Mucosa of stomach (tissue), 1 donor: ENCODE data around the gene VSIG10.

Experiments
- H3K27me3 ChIP-seq: one replicate; pipeline ENCODE4 v1.7.0; 2013; ENCODE audit warnings: mild to moderate bottlenecking, low read length; ENCODE audit not compliant: control insufficient read depth, insufficient read depth
- H3K36me3 ChIP-seq: one replicate; pipeline ENCODE4 v1.7.0; 2013; ENCODE audit warnings: low read length; ENCODE audit not compliant: control insufficient read depth, insufficient read depth
- H3K4me1 ChIP-seq: one replicate; pipeline ENCODE4 v1.7.0; 2013; ENCODE audit warnings: mild to moderate bottlenecking, low read length; ENCODE audit not compliant: control insufficient read depth, insufficient read depth
- H3K4me3 ChIP-seq: one replicate; pipeline ENCODE4 v1.7.0; 2013; ENCODE audit warnings: low read length
- H3K9ac ChIP-seq: one replicate; pipeline ENCODE4 v1.7.0; 2013; ENCODE audit warnings: mild to moderate bottlenecking, low read length, moderate library complexity
- H3K9me3 ChIP-seq: one replicate; pipeline ENCODE4 v1.7.0; 2013; ENCODE audit warnings: mild to moderate bottlenecking, low read length, moderate library complexity; ENCODE audit not compliant: control insufficient read depth
- donor health status: Pancreatic carcinoma.

VSIG10 gene, protein sequence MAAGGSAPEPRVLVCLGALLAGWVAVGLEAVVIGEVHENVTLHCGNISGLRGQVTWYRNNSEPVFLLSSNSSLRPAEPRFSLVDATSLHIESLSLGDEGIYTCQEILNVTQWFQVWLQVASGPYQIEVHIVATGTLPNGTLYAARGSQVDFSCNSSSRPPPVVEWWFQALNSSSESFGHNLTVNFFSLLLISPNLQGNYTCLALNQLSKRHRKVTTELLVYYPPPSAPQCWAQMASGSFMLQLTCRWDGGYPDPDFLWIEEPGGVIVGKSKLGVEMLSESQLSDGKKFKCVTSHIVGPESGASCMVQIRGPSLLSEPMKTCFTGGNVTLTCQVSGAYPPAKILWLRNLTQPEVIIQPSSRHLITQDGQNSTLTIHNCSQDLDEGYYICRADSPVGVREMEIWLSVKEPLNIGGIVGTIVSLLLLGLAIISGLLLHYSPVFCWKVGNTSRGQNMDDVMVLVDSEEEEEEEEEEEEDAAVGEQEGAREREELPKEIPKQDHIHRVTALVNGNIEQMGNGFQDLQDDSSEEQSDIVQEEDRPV

GRCh38 chr12:118103601-118104382, at the start of gene VSIG10:
Gene VSIG10 (minus strand): TSS chr12:118104011. CDS start chr12:118103671, 340 bp downstream.
- H3K9me3 ChIP-seq: no peaks in the 10 kb centered on the region
- H3K36me3 ChIP-seq: no peaks in the 10 kb centered on the region
- peaks cover 19% of the 10 kb centered on the region for H3K4me1 ChIP-seq
- H3K9ac ChIP-seq: peak within 1 kb of the TSS; percentile 69
- H3K27me3 ChIP-seq: no peaks in the 10 kb centered on the region
- peak within 1 kb of the TSS; percentile 48 for H3K4me3 ChIP-seq

- Histone ChIP-seq H3K4me3 (no peak overlapping the region), H3K36me3 (no peaks in the 10 kb centered on the region), H3K4me1 (no peaks in the 10 kb centered on the region), H3K9me3 (no peaks in the 10 kb centered on the region), H3K9ac (no peak overlapping the region), H3K27me3 (no peaks in the 10 kb centered on the region)
Observed at GRCh38 chr12:118151755-118152154, 47.9 kb upstream of the VSIG10 start.

DNA sequence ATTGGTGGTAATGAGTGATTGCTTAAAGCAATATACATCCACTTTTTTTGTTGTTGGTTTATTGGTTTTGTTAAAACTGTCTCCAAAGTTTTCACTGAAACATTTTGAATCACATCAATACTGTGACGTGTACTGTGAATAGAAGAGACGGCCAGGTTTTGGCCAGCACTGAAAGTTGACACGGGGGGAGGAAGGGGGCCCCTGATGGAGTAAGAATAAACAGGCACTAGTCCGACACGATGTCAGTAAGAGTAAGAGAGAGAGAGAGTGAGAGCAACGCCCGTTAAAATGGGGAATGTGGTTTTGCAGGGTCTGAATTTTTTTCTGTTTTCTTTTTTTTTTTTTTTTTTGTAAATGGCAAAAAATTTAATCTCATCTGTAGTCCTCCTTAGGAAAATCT, 46.8 kb upstream of the VSIG10 start:
- Histone ChIP-seq H3K36me3 (no peaks in the 10 kb centered on the region), H3K4me3 (no peak overlapping the region), H3K27me3 (no peaks in the 10 kb centered on the region), H3K4me1 (no peaks in the 10 kb centered on the region), H3K9ac (no peak overlapping the region), H3K9me3 (no peaks in the 10 kb centered on the region)

DNA sequence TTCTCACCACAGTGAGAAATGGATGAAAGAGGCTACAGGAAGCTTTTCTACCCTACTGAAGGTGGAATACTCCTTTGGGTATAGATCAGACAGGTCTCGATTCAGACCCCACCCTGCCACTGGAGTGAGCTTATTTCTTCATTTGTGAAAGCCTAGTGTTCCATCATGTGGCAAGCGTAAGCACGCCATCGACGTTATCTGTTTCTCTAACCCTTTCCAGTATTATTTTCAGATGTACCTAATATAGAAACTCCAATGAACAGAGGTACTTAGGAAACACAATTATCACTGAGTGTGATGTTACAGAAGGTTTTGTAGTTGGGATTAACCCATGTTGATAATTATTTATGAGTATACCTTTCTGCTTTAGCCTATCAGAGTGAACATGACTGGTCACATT, 44.5 kb upstream of the VSIG10 start:
- no peaks in the 10 kb centered on the region for H3K36me3 ChIP-seq

GRCh38 chr12:118145798-118146156, 42.0 kb upstream of the VSIG10 start:
- Histone ChIP-seq H3K36me3 (no peaks in the 10 kb centered on the region), H3K9ac (no peak overlapping the region), H3K4me1 (no peaks in the 10 kb centered on the region), H3K4me3 (no peak overlapping the region), H3K9me3 (no peaks in the 10 kb centered on the region), H3K27me3 (no peaks in the 10 kb centered on the region)

More for the DNA sequence above, 44.5 kb upstream of the VSIG10 start:
- no peaks in the 10 kb centered on the region for H3K27me3 ChIP-seq
- no peak overlapping the region for H3K9ac ChIP-seq
- no peak overlapping the region for H3K4me3 ChIP-seq
- H3K9me3 ChIP-seq: no peaks in the 10 kb centered on the region
- H3K4me1 ChIP-seq: no peaks in the 10 kb centered on the region

- Histone ChIP-seq H3K36me3 (no peaks in the 10 kb centered on the region), H3K9me3 (no peaks in the 10 kb centered on the region), H3K4me3 (no peak overlapping the region), H3K9ac (no peak overlapping the region), H3K4me1 (no peaks in the 10 kb centered on the region), H3K27me3 (no peaks in the 10 kb centered on the region)
Observed at GRCh38 chr12:118145113-118145797, 41.4 kb upstream of the VSIG10 start.

- Histone ChIP-seq H3K4me3 (no peak overlapping the region), H3K4me1 (no peaks in the 10 kb centered on the region), H3K27me3 (no peaks in the 10 kb centered on the region), H3K9me3 (no peaks in the 10 kb centered on the region), H3K36me3 (no peaks in the 10 kb centered on the region), H3K9ac (no peak overlapping the region)
Observed at GRCh38 chr12:118144499-118144898, 40.7 kb upstream of the VSIG10 start.

- H3K4me3 ChIP-seq: no peak overlapping the region
- no peaks in the 10 kb centered on the region for H3K9me3 ChIP-seq
- H3K9ac ChIP-seq: no peak overlapping the region
- no peaks in the 10 kb centered on the region for H3K27me3 ChIP-seq
- H3K4me1 ChIP-seq: no peaks in the 10 kb centered on the region
- no peaks in the 10 kb centered on the region for H3K36me3 ChIP-seq
Observed at GRCh38 chr12:118140825-118141224, 37.0 kb upstream of the VSIG10 start.

DNA sequence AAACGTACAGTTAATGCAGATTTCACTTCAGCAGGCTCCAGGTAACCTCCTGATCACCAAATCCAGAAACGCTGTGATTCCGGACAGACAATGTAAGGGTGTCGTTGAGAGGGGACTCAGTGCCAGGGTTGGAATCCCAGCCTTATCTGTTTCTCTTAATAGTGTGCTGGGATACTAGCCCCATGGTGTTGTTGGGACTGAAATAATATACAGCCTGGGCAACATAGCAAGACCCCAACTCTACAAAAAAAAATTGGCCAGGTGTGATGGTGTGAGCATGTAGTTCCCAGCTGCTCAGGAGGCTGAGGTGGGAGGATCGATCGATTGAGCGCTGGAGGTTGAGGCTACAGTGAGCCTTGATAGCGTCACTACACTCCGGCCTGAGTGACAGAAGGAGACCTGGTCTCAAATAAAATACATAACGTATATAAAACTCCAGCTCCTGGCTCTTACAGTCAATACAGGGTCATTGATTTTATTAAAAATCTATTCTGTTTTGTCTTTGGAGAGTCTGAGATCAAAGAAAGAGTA, 33.4 kb upstream of the VSIG10 start:
- Histone ChIP-seq H3K9ac (peak overlapping the region; percentile 93), H3K4me1 (peaks cover under 1% of the 10 kb centered on the region), H3K4me3 (peak overlapping the region; percentile 58), H3K9me3 (no peaks in the 10 kb centered on the region), H3K36me3 (no peaks in the 10 kb centered on the region), H3K27me3 (no peaks in the 10 kb centered on the region)

DNA sequence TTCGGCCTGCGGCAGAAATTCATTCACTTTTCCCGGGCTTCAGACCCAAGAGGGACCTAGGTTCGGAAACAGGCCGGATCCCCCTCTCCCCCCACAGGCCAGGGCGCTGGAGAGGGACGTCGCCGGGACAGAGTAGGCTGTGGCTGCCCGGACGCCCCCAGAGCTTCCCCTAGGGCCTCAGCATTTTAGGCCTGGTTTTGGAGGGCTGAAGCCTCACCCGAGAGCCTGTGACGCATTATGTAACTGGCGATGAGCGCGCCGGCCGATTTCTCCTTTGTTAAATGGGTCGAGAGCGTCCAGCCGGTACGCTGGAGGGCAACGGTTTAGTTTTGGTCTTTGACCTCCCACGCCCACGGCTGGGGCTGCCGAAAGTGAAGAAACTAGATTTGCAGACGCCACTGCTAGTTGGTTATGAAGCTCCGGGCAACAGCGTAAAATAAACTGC, 32.8 kb upstream of the VSIG10 start:
- Histone ChIP-seq H3K36me3 (no peaks in the 10 kb centered on the region), H3K27me3 (no peaks in the 10 kb centered on the region), H3K9me3 (no peaks in the 10 kb centered on the region), H3K9ac (peak overlapping the region; percentile 93), H3K4me1 (peaks cover 7% of the 10 kb centered on the region), H3K4me3 (peak overlapping the region; percentile 58)

DNA sequence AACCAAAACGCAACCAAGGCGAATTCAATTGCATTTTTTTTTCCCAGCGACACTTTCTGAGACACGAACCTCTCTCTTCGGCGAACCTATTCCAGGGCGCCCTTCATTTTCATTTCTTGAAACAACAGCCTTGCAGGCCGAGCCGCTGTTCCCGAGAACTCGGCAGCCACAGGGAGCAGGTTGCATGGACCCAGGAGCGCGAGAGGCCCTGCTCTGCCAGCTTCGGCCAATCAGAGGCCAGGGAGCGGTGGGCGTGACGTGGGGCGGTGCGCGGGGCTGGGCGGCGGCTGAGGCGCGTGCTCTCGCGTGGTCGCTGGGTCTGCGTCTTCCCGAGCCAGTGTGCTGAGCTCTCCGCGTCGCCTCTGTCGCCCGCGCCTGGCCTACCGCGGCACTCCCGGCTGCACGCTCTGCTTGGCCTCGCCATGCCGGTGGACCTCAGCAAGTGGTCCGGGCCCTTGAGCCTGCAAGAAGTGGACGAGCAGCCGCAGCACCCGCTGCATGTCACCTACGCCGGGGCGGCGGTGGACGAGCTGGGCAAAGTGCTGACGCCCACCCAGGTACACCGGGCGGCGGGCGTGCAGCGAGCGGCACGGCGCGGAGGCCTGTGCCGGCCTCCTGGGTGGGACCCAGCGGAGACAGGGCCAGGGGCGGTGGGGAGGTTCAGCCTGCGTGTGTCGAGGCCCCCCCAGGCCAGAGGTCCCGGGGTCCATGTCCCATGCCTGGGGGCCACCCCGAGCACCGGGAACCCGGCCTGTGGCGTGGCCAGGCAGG, 32.2 kb upstream of the VSIG10 start, which contains the start of gene PEBP1:
Gene PEBP1 (plus strand): TSS at position 337 of the 771 bp plus-strand sequence. CDS start 86 bp downstream, at position 423.
- Histone ChIP-seq H3K36me3 (no peaks in the 10 kb centered on the region), H3K9ac (peak within 1 kb of the TSS; percentile 93), H3K4me3 (peak within 1 kb of the TSS; percentile 58), H3K27me3 (no peaks in the 10 kb centered on the region), H3K9me3 (no peaks in the 10 kb centered on the region), H3K4me1 (peaks cover 9% of the 10 kb centered on the region)
